WTC11 (cell line): Measurements from ENCODE around the gene C6orf120. TPM values are rescaled to one million over a fixed set of nuclear protein-coding genes. Genes with fewer than 3 reads are reported as not detected.

Source experiments
- ATAC-seq: fragments of 200-7000 bp; cut with Tn5 transposase; 2 replicates; pipeline ENCODE4 v1.10.0; 2021; ENCODE audit warnings: mild to moderate bottlenecking, moderate library complexity
- CTCF ChIA-PET: fragments of 300-600 bp; sonication (Branson Sonifier 250); formaldehyde crosslinking; loops from one replicate; lab custom pipeline; 2021; ENCODE audit warnings: antibody characterized with exemption; lab: Charles Lee
- POLR2A ChIA-PET: fragments of 350-600 bp; sonication (Branson Sonifier 250); formaldehyde crosslinking; loops from one replicate; lab custom pipeline; 2021; ENCODE audit warnings: antibody characterized with exemption; lab: Charles Lee
- DNase-seq: peaks from one replicate; pipeline ENCODE4 v3.0.0; 2021; ENCODE audit warnings: low spot score
- H3K27ac Mint-ChIP-seq: 2 replicates; pipeline ENCODE4 v1.8.0; 2021; ENCODE audit warnings: mixed read lengths
- H3K27me3 Mint-ChIP-seq: 2 replicates; pipeline ENCODE4 v1.8.0; 2021; ENCODE audit warnings: low read depth, mild to moderate bottlenecking, moderate library complexity, mixed read lengths
- H3K36me3 Mint-ChIP-seq: 2 replicates; pipeline ENCODE4 v1.8.0; 2021; ENCODE audit warnings: mixed read lengths
- H3K4me1 Mint-ChIP-seq: 2 replicates; pipeline ENCODE4 v1.8.0; 2022; ENCODE audit warnings: mixed read lengths
- H3K4me3 Mint-ChIP-seq: 2 replicates; pipeline ENCODE4 v1.8.0; 2021; ENCODE audit warnings: mild to moderate bottlenecking, moderate library complexity, mixed read lengths
- H3K9me3 Mint-ChIP-seq: 2 replicates; pipeline ENCODE4 v1.8.0; 2021; ENCODE audit warnings: mixed read lengths
- AR ChIP-seq: fragments of 250-450 bp; sonication (Bioruptor Pico); IDR thresholded peaks from 2 replicates; pipeline ENCODE4 v1.9.0; 2021; ENCODE audit warnings: mild to moderate bottlenecking
- ATF6 ChIP-seq: sonication (generic); formaldehyde crosslinking; IDR thresholded peaks from 2 replicates; pipeline ENCODE4 v1.8.1; 2023; ENCODE audit warnings: mild to moderate bottlenecking, missing genetic modification reagents
- CDX4 ChIP-seq: fragments of 250-450 bp; sonication (Bioruptor Pico); IDR thresholded peaks from 2 replicates; pipeline ENCODE4 v1.9.0; 2021; ENCODE audit warnings: moderate library complexity, mild to moderate bottlenecking, inconsistent platforms, borderline replicate concordance
- CTCF ChIP-seq: fragments of 200-600 bp; IDR thresholded peaks from 2 replicates; pipeline ENCODE4 v1.8.0; 2022; ENCODE audit warnings: antibody characterized with exemption
- ELF4 ChIP-seq: sonication (generic); formaldehyde crosslinking; IDR thresholded peaks from 2 replicates; pipeline ENCODE4 v1.8.1; 2022; ENCODE audit warnings: low read depth, mild to moderate bottlenecking, moderate library complexity, missing genetic modification reagents
- EMX1 ChIP-seq: fragments of 250-450 bp; sonication (Bioruptor Pico); IDR thresholded peaks from 2 replicates; pipeline ENCODE4 v1.8.0; 2021; ENCODE audit warnings: mild to moderate bottlenecking
- ESRRA ChIP-seq: sonication (generic); formaldehyde crosslinking; IDR thresholded peaks from 2 replicates; pipeline ENCODE4 v1.8.1; 2022; ENCODE audit warnings: mild to moderate bottlenecking, missing genetic modification reagents, borderline replicate concordance
- ETV6 ChIP-seq: sonication (generic); formaldehyde crosslinking; IDR thresholded peaks from 2 replicates; pipeline ENCODE4 v1.8.1; 2022; ENCODE audit warnings: mild to moderate bottlenecking, missing genetic modification reagents
- FOXJ3 ChIP-seq: sonication (generic); formaldehyde crosslinking; IDR thresholded peaks from 2 replicates; pipeline ENCODE4 v1.9.0; 2021; ENCODE audit warnings: missing genetic modification reagents, mild to moderate bottlenecking, borderline replicate concordance
- FOXP4 ChIP-seq: sonication (generic); formaldehyde crosslinking; IDR thresholded peaks from 2 replicates; pipeline ENCODE4 v1.8.0; 2022; ENCODE audit warnings: mild to moderate bottlenecking, missing genetic modification reagents
- GRHL2 ChIP-seq: fragments of 250-450 bp; sonication (Bioruptor Pico); IDR thresholded peaks from 2 replicates; pipeline ENCODE4 v1.8.0; 2022; ENCODE audit warnings: mild to moderate bottlenecking, moderate library complexity; ENCODE audit not compliant: insufficient replicate concordance, severe bottlenecking
- NR1H2 ChIP-seq: sonication (generic); formaldehyde crosslinking; IDR thresholded peaks from 2 replicates; pipeline ENCODE4 v1.9.0; 2021; ENCODE audit warnings: mild to moderate bottlenecking, moderate library complexity, missing genetic modification reagents
- OVOL2 ChIP-seq: fragments of 250-450 bp; sonication (Bioruptor Pico); IDR thresholded peaks from 2 replicates; pipeline ENCODE4 v1.9.0; 2021; ENCODE audit warnings: mild to moderate bottlenecking, borderline replicate concordance
- PRRX2 ChIP-seq: fragments of 250-450 bp; sonication (Bioruptor Pico); IDR thresholded peaks from 2 replicates; pipeline ENCODE4 v1.8.0; 2021; ENCODE audit warnings: mild to moderate bottlenecking
- RORB ChIP-seq: fragments of 250-450 bp; sonication (Bioruptor Pico); IDR thresholded peaks from 2 replicates; pipeline ENCODE4 v1.9.0; 2021; ENCODE audit warnings: mild to moderate bottlenecking
- SOX15 ChIP-seq: fragments of 250-450 bp; sonication (Bioruptor Pico); IDR thresholded peaks from 2 replicates; pipeline ENCODE4 v1.9.0; 2021; ENCODE audit warnings: mild to moderate bottlenecking
- TP53 ChIP-seq: sonication (generic); formaldehyde crosslinking; IDR thresholded peaks from 2 replicates; pipeline ENCODE4 v1.8.1; 2023; ENCODE audit warnings: mild to moderate bottlenecking, missing genetic modification reagents
- ZBTB43 ChIP-seq: sonication (generic); formaldehyde crosslinking; IDR thresholded peaks from 2 replicates; pipeline ENCODE4 v1.8.1; 2023; ENCODE audit warnings: mild to moderate bottlenecking, missing genetic modification reagents
- ZMAT4 ChIP-seq: fragments of 250-450 bp; sonication (Bioruptor Pico); IDR thresholded peaks from 2 replicates; pipeline ENCODE4 v1.9.0; 2021; ENCODE audit warnings: mild to moderate bottlenecking
- ZNF121 ChIP-seq: sonication (generic); formaldehyde crosslinking; IDR thresholded peaks from 2 replicates; pipeline ENCODE4 v1.8.0; 2023; ENCODE audit warnings: missing genetic modification reagents
- ZNF317 ChIP-seq: sonication (generic); formaldehyde crosslinking; IDR thresholded peaks from 2 replicates; pipeline ENCODE4 v1.8.1; 2023; ENCODE audit warnings: low read depth, mild to moderate bottlenecking, moderate library complexity, missing genetic modification reagents, borderline replicate concordance
- ZNF423 ChIP-seq: fragments of 250-450 bp; sonication (Bioruptor Pico); IDR thresholded peaks from 2 replicates; pipeline ENCODE4 v2.1.2; 2022; ENCODE audit warnings: mild to moderate bottlenecking, moderate library complexity
- ZNF425 ChIP-seq: fragments of 250-450 bp; sonication (Bioruptor Pico); conservative IDR thresholded peaks from 2 replicates; pipeline ENCODE4 v1.9.0; 2021; ENCODE audit warnings: mild to moderate bottlenecking
- total RNA-seq: library from RNA; stranded (reverse); gene quantifications from 3 replicates; pipeline ENCODE4 v1.2.3, GENCODE V29; 2021

The C6orf120 gene
- total RNA-seq, 1 experiment from 2014 or later = 34.5 TPM

GRCh38 chr6:169677096-169677495 is 24.8 kb upstream of the C6orf120 start:
- TF ChIP-seq ZNF423 (CRISPR knock-in tag) (no peak), ATF6 (CRISPR knock-in tag) (no peak), EMX1 (CRISPR knock-in tag) (no peak), ZMAT4 (CRISPR knock-in tag) (no peak), TP53 (CRISPR knock-in tag) (no peak), NR1H2 (CRISPR knock-in tag) (no peak), CDX4 (CRISPR knock-in tag) (no peak), RORB (CRISPR knock-in tag) (no peak), GRHL2 (CRISPR knock-in tag) (no peak), FOXP4 (no peak), CTCF (no peak), FOXJ3 (CRISPR knock-in tag) (no peak), ZNF317 (CRISPR knock-in tag) (no peak), PRRX2 (CRISPR knock-in tag) (no peak), ZNF121 (CRISPR knock-in tag) (no peak), ESRRA (no peak)
- Mint-ChIP-seq H3K4me1 (peaks cover 12% of the 10 kb centered on the region), H3K4me3 (no peak overlapping the region), H3K9me3 (no peaks in the 10 kb centered on the region; the same call in none of the 2 replicates), H3K27me3 (no peaks in the 10 kb centered on the region), H3K36me3 (peaks cover 62% of the 10 kb centered on the region), H3K27ac (peak overlapping the region; percentile 39; the same call in 1 of the 2 replicates)
- ChIA-PET CTCF (no interaction called here), POLR2A (no interaction called here)
- DNase-seq (no peak), ATAC-seq (no peak)

- Mint-ChIP-seq H3K4me3 (no peak overlapping the region), H3K4me1 (peaks cover 12% of the 10 kb centered on the region), H3K27me3 (no peaks in the 10 kb centered on the region), H3K9me3 (peaks cover 3% of the 10 kb centered on the region), H3K27ac (no peak overlapping the region), H3K36me3 (peaks cover 69% of the 10 kb centered on the region)
- POLR2A ChIA-PET = no interaction called here
- no peak for DNase-seq
- ATAC-seq = no peak
- CTCF ChIA-PET = no interaction called here
- TF ChIP-seq ZBTB43 (CRISPR knock-in tag) = no peak
- TF ChIP-seq AR = no peak
- TF ChIP-seq ZNF425 = no peak
- TF ChIP-seq ETV6 (CRISPR knock-in tag) = no peak
- no peak for TF ChIP-seq SOX15
- TF ChIP-seq OVOL2 (CRISPR knock-in tag) = no peak
- no peak for TF ChIP-seq ELF4 (CRISPR knock-in tag)
Observed at GRCh38 chr6:169678342-169678741, 23.6 kb upstream of the C6orf120 start.
